WI38 (cell line): ENCODE measurements around the gene AGBL4.

Source experiments
- H3K4me3 ChIP-seq: 2 replicates; pipeline ENCODE4 v1.5.1; 2011; ENCODE audit warnings: low read depth, mild to moderate bottlenecking, control low read depth, low read length
- CTCF ChIP-seq: IDR thresholded peaks from 2 replicates; pipeline ENCODE4 v1.5.1; 2012; ENCODE audit warnings: low read depth, mild to moderate bottlenecking, control low read depth, low read length

Gene AGBL4

GRCh38 chr1:49694251-49694827 lies 329.4 kb downstream of the AGBL4 start:
- TF ChIP-seq CTCF: no peak
- no peak overlapping the region for H3K4me3 ChIP-seq

GRCh38 chr1:49686107-49686506 lies 337.6 kb downstream of the AGBL4 start:
- TF ChIP-seq CTCF: no peak
- H3K4me3 ChIP-seq: no peak overlapping the region

GRCh38 chr1:49677706-49678105 lies 346.0 kb downstream of the AGBL4 start:
- TF ChIP-seq CTCF: no peak

GRCh38 chr1:49651136-49651535 lies 372.6 kb downstream of the AGBL4 start:
- TF ChIP-seq CTCF: no peak
- no peak overlapping the region for H3K4me3 ChIP-seq

More at GRCh38 chr1:49677706-49678105, 346.0 kb downstream of the AGBL4 start:
- no peak overlapping the region for H3K4me3 ChIP-seq

GRCh38 chr1:49630156-49630555 lies 393.6 kb downstream of the AGBL4 start:
- TF ChIP-seq CTCF: no peak
- H3K4me3 ChIP-seq: no peak overlapping the region

GRCh38 chr1:49627781-49628180 lies 396.0 kb downstream of the AGBL4 start:
- H3K4me3 ChIP-seq: no peak overlapping the region
- no peak for TF ChIP-seq CTCF

- no peak for TF ChIP-seq CTCF
- no peak overlapping the region for H3K4me3 ChIP-seq
These were observed 397.3 kb downstream of the AGBL4 start for GRCh38 chr1:49626472-49626871.
